HG03354 (cell line): ENCODE measurements around the gene BORCS6.

Experiments used
- ATAC-seq: cut with Tn5 transposase; IDR thresholded peaks from one replicate; pipeline ENCODE4 v1.9.1; 2021; ENCODE audit warnings: mild to moderate bottlenecking; ENCODE audit not compliant: unreplicated experiment, poor library complexity, severe bottlenecking

Gene BORCS6

DNA sequence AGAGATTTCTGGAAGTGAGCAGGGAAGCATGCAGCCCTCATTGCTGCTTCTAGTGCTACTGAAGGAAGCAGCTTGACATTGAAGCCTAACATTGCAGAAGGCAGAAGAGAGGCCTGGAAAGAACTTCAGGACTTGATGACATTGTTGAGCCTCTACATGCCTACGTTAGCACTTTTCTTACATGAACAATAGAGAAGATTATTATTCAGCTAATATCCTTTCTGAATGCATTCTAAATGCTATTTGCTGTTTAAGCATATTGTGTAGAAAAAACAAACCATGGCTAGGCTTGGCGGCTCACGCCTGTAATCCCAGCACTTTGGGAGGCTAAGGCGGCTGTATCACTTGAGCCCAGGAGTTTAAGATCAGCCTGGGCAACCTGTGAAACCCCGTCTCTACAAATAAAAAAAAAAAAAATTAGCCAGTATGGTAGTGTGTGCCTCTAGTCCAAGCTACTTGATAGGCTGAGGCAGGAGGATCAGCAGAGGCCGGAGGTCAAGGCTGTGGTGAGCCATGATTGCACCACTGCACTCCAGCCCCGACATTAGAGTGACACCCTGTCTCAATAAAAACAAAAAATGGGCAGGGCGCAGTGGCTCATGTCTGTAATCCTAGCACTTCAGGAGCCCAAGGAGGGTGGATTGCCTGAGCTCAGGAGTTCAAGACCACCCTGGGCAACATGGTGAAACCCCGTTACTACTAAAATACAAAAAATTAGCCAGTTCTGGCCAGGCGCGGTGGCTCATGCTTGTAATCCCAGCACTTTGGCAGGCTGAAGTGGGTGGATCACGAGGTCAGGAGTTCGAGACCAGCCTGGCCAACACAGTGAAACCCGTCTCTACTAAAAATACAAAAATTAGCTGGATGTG is 22.6 kb upstream of the BORCS6 start:
- no peak for ATAC-seq

DNA sequence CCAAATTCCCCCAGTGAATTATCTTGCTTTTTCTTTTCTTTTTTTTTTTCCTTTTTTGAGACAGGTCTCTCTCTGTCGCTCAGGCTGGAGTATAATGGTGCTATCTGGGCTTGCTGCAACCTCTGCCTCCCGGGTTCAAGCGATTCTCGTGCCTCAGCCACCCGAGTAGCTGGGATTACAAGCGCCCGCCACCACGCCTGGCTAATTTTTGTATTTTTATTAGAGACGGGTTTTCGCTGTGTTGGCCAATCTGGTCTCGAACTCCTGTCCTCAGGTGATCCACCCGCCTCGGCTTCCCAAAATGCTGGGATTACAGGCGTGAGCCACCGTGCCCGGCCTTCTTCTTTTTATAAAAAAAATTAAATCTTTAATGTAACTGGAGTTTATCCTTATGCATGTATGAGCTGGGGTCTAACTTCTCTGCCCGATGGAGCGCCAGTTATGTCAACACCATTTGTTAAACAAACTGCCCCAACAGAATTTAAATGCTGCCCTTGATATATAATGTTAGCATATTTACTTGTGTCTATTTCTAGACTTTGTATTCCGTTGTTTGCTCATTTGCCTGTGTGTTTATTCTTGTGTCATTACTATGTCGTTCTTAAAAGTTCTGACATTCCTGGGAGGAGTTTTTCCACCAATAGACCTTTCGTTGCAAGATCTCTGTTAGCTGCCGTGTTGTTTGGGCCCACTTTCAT is 20.9 kb upstream of the BORCS6 start:
- ATAC-seq: peak; percentile 6

DNA sequence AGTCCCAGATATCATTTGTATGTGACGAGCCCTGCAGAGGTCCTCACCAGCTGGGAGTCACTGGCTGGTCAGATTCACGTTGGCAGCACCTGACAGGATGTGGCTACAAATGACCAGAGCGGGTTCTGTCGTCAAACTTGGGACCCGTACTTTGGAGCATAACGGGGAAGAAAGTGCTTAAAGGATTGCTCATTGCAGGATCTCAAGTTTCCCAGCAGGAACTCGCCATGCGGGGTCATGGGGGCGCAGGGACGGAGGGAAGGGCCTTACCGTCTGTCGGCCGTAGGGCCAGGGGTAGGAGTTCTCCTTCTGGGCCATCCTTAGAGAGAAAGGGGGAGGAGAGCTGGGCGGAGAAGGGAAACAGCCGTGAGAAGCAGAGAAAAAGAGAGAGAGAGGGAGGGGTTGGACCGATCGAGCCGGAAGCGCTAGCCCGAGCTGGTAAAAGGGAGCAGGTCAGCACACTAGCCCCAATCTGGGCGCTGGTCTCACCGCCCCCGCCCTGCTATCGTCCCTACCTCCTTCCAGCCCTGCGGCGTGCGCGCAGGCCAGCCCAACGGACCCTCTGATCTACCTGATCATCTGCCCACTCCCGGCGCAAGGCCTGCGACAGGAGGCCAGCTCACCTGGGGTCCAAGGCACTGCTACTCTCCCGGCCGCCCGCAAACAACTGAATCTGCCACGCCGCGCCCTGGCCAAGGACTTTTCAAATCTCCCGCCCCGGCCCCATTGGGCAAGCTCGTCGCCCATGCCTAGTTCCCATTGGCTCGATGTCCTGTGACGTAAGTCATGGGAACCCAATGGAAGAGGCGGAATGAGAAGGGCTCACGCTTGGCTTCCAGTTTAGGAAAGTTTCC is 20.2 kb upstream of the BORCS6 start, which contains the start of gene AURKB:
Gene AURKB, minus strand, starts transcription at position 669 of the 854 bp plus-strand sequence. Its CDS starts 351 bp downstream, at position 318.
- peak; percentile 91 for ATAC-seq

GRCh38 chr17:8206536-8206935 is 16.6 kb upstream of the BORCS6 start:
- ATAC-seq: no peak

GRCh38 chr17:8204761-8205555 is 15.0 kb upstream of the BORCS6 start:
- no peak for ATAC-seq

- ATAC-seq: no peak
Observed at GRCh38 chr17:8192070-8192815, 2.3 kb upstream of the BORCS6 start.

DNA sequence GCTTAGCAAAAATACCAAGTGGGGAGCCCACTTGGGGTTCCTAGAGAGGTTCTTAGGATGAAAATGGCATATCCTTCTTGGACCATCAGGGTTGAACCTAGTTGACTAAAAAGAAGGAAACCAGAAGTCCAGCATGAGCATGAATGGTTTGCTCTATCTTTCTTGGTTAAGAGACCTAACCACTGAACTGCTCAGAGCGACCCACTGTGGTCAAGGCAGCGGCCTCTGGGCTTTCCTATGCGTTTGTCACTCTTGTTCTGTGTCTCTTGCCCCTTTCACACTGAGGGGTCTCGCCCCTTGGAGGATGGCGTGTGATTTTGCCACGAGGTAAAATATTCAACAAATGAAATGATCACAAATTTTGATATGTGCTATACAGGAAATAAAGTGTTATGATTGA is 526 bp upstream of the BORCS6 start:
- ATAC-seq: no peak

DNA sequence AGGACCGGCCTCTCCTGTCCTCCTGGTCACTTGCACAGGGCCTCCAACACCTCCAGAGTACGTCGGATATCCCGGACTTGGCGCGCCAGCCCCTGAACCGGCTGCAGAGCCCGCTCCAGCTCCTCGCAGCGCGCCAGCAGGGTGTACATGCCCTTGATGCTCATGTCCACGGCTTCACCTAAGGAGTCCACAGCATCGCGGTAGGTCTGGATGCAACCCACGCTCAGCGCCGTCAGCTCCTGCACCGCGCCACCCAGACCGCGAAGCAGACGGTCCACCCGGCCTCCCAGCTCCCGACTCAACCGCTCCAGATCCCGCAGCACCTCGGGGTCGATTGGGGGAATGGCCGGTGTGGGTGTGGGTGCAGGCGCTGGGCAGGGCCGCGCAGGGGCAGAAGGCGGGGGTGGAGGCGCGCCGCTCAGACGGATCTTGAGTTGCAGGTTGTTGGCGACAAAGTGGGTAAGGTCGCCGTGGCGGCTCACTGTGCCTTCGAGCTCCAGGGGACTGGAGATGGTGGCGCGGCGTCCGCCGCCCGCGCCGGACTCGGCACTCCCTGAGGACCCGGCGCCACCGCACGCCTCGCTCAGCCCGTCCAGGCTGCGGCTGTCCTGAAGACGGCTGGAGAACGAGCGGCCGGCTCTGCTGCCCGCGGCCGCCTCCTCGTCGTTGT is 804 bp downstream of the BORCS6 start:
- peak; percentile 0 for ATAC-seq

DNA sequence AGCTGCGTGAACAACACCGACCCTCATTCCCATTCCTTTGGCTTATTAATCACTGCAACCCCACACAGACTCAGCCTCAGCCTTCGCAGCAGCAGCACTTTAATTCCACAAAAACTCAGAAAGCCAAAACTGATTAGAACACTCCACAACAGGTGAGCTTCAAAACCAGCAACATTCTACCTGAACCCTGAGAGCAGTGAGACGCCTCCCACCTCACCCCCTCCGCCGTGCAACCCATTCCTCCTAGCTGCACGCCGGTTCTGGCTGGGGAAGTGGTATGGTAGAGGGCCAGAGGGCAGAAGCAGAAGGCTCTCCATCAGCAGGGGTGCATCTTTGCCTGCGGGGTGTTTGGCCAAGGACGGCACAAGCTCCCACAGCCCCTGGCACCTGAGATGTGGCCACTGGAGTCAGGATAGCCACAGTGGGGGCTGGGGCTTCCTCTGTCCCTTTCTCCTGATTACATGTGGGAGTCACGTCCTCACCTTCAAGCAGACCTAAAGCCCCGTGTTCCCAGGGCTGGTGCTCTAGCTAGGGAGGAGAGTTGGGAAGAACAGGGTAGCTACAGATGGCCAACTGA is 1.6 kb downstream of the BORCS6 start:
- no peak for ATAC-seq

- peak; percentile 27 for ATAC-seq
Observed at GRCh38 chr17:8187517-8188262, 2.3 kb downstream of the BORCS6 start.

- peak; percentile 39 for ATAC-seq
Observed at GRCh38 chr17:8186787-8187516, 3.0 kb downstream of the BORCS6 start.

- ATAC-seq: no peak
Observed at GRCh38 chr17:8186446-8186786, 3.6 kb downstream of the BORCS6 start.

- no peak for ATAC-seq
Observed at GRCh38 chr17:8185582-8186445, 4.2 kb downstream of the BORCS6 start.

DNA sequence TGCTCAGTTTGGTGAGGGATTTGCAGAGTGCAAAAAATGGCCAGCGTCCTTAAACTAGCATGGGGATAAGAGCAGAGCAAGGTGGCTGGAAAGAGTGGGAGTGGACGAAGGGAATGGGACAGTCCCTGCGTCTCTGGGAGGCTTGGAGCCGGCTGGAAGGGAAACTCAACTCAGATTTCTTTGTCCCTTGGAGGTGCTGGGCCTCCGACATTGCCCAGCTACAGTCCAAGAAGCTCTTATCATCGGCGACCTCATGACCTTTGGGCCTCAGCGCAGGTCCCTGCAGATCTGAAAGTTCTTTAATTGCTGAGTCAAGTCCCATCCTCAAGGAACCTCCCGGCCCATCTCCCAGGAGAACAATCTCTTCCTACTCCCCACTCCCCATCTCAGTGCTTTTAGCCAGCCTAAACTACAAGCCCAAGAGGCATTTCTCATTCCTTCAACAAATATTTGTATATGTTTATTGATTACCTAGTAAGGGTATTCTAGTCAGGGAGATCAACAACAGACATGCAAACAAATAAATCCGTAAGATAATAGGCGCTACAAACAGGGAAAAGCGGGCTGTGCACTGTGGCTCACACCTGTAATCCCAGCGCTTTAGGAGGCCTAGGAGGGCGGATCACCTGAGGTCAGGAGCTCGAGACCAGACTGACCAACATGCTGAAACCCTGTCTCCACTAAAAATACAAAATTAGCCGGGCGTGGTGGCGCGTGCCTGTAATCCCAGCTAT is 12.8 kb downstream of the BORCS6 start:
- ATAC-seq: no peak
